GM18858 (cell line): ENCODE measurements around the gene HCFC1R1.

Source experiments
- ATAC-seq: cut with Tn5 transposase; IDR thresholded peaks from one replicate; pipeline ENCODE4 v1.9.1; 2021; ENCODE audit not compliant: unreplicated experiment

HCFC1R1 gene

DNA sequence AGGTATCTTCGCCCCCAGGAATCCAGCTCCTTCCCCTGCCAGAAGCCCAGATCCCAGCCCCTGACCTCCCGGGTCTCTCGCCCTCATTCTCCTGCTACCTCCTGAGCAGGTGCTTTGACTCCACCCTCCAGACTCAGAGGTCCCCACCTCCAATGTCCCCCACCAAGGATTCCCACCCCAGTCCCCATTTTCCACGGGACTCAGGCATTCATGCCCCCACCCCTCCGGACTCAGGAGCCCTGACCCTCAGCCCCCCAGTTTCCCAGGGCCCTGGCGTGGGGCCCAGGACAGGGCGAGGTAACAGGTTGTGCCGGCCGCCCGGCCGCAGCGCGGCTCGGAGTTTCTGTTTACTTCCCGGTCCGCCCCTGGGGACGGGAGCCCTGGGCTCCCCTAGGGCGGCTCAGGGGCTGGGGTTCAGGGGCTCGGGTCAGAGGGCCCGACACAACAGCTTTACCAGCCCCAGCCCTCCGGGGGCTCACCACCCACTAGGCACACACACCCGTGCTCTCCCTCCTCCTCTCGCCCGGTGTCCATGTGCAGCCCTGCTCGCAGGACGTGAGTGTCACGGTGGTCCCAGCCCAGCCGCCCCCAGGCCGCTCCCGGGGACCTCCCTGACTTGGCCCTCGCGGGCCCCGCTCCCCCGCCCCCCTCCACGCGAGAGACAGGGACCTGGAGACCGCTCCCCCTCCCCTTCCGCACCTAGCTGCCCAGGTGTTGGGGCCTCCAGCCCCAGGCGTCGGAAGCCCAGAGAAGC, 12.4 kb upstream of the HCFC1R1 start:
- no peak for ATAC-seq

DNA sequence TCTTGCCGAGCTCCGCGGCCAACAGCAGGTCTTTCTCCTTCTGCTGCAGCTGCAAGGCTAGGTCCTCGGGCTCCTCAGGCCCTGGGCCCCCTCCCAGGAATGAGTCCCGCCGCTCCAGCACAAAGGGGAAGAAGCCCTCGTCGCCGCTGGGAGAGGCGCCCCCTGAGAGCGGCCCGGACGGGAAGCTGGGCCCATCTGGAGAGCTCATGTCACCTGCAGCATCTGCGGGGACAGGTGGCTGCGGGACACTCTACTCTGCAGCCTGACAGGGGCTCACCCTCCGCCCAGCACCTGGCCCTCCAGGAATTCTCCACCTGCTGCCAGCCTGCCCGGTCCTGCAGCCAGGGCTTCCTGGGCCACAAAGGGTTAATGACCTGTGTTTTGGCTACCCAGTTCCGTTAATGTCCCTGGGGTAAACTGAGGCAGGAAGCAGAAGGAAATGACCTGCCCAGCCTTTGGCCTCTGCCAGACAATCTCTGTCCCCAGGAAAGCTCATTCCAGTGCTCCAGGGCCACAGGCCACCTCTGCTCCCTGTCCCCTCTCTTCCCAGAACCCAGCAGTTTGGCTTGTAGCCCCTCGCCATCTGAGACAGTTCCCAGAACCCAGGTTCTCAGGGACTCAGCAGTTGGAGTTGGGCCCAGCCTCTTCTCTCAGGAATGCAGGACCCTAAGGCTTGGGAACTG, 11.7 kb upstream of the HCFC1R1 start:
- ATAC-seq = no peak

DNA sequence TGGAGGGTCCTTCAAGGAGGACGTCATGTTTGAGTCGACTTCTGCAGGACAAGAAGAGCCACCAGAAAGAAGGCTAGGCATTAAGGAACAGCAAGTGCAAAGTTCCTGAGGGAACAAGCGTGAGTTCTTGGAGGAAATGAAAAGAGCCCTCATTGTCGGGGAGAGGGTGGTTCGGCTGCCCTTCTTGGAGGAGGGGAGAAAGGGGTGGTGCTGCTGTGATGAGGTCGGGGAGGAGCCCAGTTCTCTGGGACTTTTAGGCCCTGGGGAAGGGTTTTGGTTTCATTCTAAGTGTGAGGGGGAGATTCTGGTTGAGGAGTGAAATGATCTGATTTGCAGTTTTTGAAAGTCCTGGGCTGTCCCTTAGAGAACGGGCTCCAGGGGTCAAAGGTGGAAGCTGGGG, 8.9 kb upstream of the HCFC1R1 start:
- no peak for ATAC-seq

DNA sequence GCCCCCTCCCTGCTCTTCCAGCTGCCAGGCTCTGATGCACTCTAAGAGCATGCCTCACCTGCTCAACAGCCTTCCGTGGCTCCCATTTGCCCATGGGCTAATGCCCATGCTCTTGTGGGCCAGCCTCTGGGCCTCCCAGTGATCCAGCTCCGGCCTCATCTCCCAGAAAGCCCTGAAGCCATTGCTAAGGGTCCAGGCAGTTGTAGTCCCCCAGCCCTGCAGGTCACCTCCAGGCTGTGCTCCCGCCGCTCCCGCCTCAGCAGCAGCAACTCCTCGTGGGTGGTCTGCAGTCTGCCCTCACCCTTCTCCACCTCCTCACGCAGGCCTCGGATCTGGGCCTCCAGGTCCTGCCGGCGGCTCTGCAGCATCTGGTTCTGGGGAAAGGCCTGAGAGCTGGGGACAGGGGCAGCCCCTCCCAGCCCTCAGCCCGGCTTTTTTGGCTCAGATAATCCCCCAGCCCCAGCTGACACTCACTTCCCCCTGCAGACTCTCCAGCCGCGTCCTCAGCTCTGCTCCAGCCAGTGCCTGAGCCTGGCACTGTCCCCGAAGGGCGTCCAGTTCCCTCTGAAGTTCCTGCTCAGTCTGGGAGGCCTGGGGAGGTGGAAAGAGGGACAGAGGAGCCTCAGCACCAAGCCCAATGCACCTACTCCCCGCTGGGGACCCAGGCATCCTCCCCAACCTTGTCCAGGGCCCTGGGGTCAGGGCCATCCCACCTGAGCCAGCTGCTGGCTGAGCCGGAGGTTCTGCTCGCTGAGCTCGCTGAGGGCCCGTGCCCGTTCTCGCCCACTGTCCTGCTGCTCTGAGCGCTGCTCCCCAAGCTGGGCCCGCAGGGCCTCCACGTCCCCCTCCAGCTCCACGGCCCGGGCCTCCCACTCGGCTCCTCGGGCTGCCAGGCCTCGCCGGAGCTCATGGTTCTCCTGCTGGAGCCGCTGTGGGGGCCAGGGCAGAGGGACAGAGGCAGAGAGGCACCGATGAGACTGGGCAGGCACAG, 6.8 kb upstream of the HCFC1R1 start:
- ATAC-seq = no peak

DNA sequence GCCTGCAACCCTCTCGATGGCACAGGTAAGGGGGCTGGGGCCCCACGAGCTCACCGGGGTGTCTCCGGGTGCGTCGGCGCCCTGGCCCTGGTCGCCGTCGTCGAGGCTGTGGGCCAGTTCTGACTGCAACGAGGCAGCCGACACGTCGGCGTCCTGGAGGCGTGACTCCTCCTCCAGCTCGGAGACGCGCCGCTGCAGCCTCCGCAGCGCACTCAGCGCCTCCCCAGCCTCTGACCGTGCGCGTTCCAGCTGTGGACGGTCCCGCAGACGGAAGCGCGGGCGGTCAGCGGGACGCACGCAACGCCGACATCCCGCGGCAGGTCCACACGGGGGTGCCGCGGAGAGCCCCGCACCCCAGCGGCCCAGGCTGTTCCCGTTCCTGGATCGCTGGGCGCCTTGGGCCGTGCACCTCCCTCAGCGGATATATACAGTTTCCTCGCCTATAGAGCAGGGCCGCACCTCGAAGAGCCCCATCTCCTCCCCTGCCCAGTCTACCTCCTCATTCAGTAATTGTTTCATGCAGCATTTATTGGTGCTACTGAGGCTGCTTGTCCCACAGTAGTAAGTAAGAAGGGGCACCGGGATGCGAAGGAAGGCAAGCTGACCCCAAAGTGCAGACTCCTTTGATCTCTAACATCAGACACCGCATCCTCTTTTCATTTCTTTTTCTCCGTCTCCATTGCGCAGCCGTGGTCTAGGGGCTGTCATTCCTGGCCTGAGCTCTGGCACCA, 5.9 kb upstream of the HCFC1R1 start:
- ATAC-seq = no peak

DNA sequence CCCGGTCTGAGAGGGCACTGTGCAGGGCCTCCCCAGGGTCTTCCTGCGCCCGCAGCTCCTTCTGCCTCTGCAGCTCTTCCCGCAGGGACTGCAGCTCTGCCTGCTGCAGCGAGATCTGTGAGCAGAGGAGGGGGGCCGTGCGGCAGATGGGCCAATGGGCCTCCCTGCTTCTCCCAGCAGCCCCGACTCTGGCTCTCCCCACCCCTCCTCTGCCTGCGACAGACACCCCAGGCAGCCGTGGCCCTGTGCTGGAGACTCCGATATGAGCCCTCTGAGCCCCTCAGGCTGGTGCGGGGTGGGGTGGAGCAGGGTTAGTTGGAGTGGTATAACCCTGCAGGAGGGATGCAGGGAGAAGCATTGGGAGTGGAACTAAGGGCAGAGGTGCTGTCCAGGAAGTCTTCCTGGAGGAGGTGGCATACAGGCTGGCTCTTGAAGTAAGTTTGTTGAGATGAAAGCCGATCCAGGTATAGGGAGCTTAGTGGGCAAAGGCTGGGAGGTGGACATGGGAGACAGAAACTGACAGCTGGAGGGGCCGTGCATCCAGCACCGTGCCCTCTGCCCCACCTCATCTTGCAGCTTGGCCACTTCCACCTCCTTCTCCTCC, 5.1 kb upstream of the HCFC1R1 start:
- ATAC-seq = no peak

DNA sequence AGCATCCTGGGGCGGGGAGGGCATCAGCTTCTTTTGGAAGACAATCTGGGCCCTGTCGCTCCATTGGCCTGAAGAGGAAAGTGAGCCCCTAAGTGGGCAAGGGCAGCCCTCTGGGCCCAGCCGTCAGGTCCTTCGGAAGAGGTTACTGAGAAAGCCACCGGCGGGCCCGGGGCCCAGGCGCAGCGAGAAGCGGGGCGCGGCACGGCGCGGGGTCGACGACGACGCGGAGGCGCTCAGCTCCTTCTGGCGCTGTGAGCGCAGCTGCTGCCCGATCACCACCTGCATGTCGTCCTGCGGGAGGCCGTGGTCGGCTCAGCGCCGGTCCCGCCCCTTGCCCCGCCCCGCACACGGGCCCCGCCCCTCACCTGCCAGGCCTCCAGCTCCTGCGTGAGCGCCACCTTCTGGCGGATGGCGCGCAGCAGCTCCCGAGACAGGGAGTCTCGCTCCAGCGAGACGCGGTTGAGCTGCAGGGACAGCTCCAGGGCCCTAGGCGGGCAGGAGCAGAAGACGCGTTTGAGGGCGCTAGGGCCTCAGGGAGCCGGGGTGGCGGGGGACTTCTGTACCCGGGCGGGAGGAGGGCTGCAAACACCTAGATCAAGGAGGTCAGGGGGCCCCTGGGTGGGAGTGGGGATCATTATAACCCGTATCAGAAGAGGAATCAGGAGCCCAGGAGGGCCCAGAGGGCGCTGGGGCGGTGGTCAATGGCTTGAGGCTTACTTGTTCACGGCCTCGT, 4.4 kb upstream of the HCFC1R1 start:
- ATAC-seq = no peak

DNA sequence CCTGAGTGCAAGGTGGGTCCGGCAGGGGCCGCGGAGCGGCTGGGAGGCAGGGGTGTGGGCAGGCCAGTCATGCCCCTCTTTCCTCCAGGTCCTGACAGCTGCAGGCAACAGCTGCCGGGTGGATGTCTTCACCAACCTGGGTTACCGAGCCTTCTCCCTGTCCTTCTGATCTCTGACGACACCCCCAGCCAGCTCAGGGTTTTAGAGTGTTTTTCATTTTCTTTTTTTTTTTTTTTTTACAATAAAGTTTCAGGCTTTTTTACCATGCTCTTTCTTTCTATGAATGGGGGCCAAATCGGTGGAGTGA, 3.7 kb upstream of the HCFC1R1 start:
- no peak for ATAC-seq

DNA sequence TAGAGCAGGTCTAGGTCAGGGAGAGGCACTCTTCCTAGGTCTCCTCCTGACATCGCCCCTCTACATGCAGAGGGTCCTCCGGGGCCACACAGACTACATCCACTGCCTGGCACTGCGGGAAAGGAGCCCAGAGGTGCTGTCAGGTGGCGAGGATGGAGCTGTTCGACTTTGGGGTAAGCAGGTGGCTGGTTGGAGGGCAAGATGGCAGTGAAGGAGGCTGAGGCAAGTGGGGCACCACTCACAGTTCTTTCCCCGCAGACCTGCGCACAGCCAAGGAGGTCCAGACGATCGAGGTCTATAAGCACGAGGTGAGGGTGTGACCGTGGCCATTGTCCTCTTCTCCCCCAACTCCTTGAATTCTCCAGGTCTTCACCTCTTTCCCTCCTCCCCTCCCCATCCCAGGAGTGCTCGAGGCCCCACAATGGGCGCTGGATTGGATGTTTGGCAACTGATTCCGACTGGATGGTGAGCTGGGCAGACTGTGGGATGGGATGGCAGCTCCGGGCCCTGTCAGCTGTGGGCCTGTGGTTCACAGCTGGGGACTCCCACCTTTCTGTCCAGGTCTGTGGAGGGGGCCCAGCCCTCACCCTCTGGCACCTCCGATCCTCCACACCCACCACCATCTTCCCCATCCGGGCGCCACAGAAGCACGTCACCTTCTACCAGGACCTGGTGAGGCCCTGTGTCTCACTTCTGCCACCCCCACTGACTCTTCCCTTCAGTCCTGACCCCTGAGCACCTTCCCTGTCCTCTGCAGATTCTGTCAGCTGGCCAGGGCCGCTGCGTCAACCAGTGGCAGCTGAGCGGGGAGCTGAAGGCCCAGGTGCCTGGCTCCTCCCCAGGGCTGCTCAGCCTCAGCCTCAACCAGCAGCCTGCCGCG, 3.1 kb upstream of the HCFC1R1 start:
- no peak for ATAC-seq

DNA sequence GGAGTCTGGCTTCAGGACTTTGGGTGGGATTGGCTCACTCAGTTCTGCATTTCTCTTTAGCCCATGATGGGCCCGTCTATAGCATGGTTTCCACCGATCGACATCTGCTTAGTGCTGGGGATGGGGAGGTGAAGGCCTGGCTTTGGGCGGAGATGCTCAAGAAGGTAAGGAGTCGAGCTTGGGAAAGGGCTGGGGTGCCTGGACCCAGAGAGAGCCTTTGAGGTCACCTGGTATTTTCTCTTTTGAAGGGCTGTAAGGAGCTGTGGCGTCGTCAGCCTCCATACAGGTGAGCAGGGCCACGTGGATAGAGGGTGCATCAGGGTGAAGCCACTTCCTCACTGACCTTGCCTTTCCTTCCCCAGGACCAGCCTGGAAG, 2.2 kb upstream of the HCFC1R1 start:
- no peak for ATAC-seq

DNA sequence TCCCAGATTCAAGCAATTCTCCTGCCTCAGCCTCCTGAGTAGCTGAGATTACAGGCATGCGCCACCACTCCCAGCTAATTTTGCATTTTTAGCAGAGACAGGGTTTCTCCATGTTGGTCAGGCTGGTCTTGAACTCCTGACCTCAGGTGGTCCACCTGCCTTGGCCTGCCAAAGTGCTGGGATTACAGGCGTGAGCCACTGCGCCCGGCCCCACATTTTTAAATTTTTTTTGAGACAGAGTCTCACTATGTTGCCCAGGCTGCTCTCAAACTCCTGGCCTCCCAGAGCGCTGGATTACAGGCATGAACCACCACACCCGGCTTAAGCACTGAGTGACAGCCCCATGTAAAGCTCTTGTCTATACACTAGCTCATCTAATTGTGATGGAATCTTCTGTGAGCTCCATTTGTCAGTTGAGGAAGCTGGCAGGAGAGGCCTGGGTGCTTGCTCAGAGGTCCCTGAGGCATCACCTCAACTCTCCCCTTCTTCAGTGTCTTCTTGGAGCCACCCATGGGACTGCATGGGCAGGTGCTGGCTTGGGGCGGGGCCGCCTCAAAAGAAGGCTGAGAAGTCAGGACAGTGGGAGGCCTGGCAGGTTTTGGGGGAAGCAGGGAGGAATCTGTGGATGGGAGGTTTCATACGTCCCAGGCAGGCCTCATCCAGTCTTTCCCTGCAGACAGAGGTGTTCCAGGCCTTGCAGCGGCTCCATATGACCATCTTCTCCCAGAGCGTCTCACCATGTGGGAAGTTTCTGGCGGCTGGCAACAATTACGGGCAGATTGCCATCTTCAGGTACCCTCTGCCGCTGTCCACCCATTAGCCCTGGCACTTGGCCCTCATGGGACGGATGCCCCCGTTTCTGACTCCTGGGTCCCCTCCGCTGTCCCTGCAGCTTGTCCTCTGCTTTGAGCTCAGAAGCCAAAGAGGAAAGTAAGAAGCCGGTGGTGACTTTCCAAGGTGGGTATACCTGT, 1.6 kb upstream of the HCFC1R1 start:
- ATAC-seq = no peak

DNA sequence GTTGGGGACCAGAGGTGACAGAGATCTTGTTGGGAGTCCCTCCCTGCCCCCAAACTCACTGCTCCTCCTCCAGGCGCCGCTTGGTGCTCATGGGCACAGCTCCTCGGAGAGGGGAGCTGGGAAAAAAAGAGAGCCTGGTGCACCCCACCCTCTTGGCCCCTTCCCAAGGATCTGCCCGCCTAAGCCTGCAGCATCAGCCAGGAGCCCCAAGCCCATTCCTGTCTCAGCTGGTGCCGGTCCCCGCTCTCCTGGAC, 400 bp downstream of the HCFC1R1 start:
- ATAC-seq = no peak

DNA sequence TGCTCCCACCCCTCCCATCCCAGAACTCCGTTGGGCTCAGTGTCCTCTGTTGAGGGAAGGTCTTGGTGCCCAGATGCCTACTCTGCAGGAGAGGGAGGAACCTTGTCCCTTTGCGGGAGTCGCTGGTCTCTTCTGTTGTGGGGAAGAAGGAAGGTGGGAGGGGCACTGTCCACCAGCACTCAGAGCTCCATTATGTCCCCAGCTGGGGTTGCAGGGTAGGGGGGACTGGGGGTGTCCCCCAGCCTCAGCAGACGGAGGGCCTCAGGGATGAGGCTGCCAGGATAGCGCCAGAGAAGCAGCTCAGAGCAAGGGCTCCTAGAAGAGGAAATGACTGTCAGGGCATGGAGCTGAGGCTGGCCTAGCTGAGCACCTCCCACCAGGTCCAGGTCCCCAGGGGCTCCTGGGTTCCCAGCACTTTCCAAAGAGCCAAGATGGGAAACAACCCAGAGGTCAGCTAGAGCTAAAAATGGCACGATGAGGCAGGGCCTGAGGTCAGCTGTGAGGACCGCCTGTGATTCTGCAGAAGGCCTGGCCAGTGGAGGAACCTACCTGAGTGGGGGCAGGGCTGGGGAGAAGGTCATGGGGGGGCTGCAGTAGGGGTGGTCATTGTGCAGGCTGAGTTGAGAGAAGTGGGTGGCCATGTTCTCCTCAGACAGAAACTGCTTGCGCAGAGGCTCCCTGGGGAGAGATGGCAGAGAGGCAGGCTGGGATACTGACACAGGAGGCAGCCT, 893 bp downstream of the HCFC1R1 start:
- no peak for ATAC-seq

DNA sequence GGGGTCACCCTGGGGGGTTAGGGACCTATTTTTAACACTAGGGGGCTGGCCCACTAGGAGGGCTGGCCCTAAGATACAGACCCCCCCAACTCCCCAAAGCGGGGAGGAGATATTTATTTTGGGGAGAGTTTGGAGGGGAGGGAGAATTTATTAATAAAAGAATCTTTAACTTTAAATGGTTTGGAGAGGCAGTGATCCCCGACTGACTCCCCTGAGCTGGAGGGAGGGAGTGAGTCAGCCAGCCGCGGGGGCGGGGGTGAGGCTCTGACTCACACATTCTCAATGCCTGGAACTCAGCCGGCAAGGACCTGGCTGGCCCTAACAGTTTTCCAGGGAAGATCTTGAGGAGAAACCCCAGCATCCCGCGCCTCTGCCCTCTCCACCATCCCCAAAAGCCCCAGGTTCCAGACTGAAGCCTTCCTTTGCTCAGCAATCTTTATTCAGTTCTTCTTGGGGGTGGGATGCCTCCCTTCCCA, 1.5 kb downstream of the HCFC1R1 start:
- no peak for ATAC-seq

DNA sequence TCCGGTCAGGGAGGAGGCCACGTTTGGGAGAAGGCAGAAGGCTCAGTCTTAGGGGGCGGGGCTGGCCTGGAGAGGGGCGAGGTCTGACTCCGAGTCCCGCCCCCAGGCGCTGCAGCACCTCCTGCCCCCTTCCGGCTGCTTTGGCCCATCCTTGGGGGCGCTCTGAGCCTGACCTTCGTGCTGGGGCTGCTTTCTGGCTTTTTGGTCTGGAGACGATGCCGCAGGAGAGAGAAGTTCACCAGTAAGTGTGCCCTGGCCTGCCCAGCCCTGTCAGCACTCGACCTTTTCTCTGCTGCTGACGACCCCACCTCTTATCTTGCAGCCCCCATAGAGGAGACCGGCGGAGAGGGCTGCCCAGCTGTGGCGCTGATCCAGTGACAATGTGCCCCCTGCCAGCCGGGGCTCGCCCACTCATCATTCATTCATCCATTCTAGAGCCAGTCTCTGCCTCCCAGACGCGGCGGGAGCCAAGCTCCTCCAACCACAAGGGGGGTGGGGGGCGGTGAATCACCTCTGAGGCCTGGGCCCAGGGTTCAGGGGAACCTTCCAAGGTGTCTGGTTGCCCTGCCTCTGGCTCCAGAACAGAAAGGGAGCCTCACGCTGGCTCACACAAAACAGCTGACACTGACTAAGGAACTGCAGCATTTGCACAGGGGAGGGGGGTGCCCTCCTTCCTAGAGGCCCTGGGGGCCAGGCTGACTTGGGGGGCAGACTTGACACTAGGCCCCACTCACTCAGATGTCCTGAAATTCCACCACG, 2.1 kb downstream of the HCFC1R1 start:
- no peak for ATAC-seq

DNA sequence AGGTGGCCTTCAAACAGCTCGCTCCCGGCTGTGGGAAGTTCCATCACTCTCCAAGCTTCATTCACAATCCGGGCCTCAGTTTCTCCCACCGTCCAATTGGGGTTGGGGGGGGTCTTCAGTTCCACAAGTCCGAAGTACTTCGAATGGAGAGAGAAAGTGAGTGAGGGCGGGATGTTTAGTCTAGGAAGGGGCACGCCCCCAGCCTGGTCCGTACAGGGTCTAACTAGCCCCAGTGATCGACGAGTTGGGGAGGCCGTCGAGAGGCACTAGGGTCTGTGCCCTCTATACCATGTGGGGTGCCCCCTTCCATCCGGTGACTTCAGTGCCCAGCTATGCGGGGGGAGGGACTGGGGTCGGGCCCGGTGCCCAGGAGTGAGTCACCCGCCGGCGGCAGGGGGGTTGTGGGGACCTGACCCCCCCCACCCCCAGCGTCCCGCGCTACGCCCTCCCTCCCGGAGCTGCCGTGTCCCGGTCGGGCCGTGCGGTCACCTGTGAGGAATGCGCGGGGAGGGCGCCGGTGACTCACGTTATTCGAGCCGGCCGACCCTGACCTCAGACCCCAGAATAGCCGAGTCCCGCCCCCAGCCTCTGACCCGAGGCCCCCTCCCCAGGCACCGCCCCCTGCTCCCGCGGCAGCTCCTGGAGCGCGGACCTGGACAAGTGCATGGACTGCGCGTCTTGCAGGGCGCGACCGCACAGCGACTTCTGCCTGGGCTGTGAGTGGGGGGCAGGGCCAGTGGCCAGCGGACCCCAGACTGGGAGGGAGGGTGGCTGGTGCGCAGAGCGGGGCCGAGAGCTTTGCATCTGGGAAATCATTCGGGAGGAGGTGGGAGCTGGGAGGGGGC, 2.9 kb downstream of the HCFC1R1 start:
- ATAC-seq = no peak
